AG04449 (cell line): Measurements from ENCODE around the gene TRAP1.

ENCODE experiments used
- CTCF ChIA-PET: fragments of 350-600 bp; formaldehyde crosslinking; extraction: SDS; loops from one replicate; lab custom pipeline; 2021; ENCODE audit warnings: antibody characterized with exemption; lab: Yijun Ruan, JAX
- POLR2A ChIA-PET: fragments of 400-600, 350-600 bp; formaldehyde crosslinking; extraction: SDS; loops from one replicate; lab custom pipeline; 2020; ENCODE audit warnings: antibody characterized with exemption, inconsistent platforms; lab: Yijun Ruan, JAX
- DNase-seq: peaks from one replicate; pipeline ENCODE4 v3.0.0-alpha.2; 2010; ENCODE audit warnings: low read depth, low spot score
- H3K4me3 ChIP-seq: 2 replicates; pipeline ENCODE4 v1.5.1; 2011; ENCODE audit warnings: low read depth, mild to moderate bottlenecking, control low read depth, low read length
- TF ChIP-seq, protein P1 (sequence below): IDR thresholded peaks from one replicate; pipeline ENCODE4 v1.5.1; 2011; ENCODE audit warnings: mild to moderate bottlenecking, moderate library complexity, low read length, control low read depth, inconsistent platforms; ENCODE audit not compliant: insufficient read depth; ENCODE audit errors: missing control alignments

TRAP1 gene

DNA sequence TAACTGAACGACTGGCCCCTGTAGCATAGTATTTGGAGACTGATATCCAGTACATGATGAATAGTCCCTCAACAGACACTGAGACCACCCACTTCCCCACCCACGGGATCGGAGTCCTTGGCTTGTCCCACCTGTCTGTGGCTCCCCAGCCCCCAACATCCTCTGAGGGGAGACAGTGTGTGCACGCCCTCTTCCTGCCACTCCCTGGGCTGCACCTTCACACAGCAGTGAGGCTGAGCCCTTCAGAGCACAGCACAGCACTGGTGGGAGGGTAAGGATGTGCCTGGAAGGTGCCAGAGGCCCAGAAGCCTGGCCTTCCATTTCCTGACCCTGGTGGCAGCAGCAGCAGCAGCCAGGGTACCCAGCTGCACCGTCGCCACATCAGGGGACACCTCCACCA is 51.8 kb downstream of the TRAP1 start:
- POLR2A ChIA-PET: no interaction called here
- H3K4me3 ChIP-seq: no peak overlapping the region
- TF ChIP-seq, protein P1, sequence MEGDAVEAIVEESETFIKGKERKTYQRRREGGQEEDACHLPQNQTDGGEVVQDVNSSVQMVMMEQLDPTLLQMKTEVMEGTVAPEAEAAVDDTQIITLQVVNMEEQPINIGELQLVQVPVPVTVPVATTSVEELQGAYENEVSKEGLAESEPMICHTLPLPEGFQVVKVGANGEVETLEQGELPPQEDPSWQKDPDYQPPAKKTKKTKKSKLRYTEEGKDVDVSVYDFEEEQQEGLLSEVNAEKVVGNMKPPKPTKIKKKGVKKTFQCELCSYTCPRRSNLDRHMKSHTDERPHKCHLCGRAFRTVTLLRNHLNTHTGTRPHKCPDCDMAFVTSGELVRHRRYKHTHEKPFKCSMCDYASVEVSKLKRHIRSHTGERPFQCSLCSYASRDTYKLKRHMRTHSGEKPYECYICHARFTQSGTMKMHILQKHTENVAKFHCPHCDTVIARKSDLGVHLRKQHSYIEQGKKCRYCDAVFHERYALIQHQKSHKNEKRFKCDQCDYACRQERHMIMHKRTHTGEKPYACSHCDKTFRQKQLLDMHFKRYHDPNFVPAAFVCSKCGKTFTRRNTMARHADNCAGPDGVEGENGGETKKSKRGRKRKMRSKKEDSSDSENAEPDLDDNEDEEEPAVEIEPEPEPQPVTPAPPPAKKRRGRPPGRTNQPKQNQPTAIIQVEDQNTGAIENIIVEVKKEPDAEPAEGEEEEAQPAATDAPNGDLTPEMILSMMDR: no peak
- CTCF ChIA-PET: interaction anchor here (1.3 kb wide), 1 partner anchor 10 kb away, joined by 4 read pairs; the partner anchor contains the start of gene DNASE1
- no peak for DNase-seq

DNA sequence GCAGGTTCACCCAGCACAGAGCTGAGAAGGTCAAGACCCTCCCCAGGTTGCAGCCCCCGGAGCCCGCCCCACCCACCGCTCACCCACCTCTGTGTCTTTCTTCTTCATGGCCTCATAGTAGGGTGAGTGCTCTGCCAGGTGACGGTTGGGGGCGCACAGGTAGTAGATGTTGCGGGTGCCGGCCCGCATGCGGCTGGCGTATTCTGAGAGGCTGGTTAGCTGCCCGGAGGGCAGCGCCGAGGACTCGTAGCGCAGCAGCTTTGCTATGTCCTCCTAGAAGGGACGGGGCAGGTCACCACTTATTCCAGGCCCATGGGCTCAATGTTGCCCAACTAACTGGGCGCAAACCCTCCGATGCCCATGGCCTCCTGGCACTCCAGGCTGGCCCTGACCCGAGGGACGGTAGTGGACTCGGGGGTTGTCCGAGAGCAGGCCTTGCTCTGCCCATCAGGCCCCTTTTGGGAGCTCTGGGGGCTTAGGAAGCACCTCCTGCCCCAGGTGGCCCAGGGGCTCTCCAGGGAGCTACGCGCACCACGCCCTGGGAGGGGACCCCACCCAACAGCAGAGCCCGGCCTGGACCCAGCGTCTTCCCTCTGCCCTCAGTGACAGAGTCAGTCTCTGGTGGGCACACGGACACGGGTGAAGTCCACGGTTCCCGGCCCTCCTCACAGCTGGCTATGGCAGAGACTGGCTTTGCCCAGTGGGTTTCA is 53.0 kb downstream of the TRAP1 start:
- TF ChIP-seq, protein P1: no peak
- POLR2A ChIA-PET: interaction anchor here (0.5 kb wide), 1 partner anchor 265 kb away, joined by 4 read pairs; no protein-coding TSS in a partner anchor
- CTCF ChIA-PET: interaction anchor here (0.7 to 2.1 kb wide), 4 partner anchors 9 to 159 kb away, joined by 3 to 8 read pairs (median 4); partner anchors contain the start of gene DNASE1
- H3K4me3 ChIP-seq: no peak overlapping the region
- DNase-seq: no peak

DNA sequence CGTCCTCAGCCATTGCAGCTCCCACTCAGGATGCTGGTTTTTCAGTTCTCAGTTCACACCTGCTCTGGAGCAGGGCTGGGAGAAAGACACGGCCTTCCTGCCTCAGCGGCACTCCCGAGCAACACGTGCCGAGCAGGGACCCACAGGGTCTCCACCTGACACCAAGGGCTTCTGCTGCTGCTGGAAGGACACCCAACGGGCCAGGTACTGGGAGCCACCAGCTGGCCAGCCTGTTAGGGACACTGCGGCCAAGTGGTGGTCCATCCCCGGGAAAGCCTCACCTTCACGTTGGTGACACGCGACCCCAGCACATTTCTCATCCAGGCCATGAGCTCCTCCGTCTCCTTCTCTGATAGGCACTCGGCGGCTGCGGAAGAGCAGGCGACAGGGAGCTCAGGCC is 54.7 kb downstream of the TRAP1 start:
- POLR2A ChIA-PET: no interaction called here
- H3K4me3 ChIP-seq: no peak overlapping the region
- TF ChIP-seq, protein P1: no peak
- DNase-seq: no peak
- CTCF ChIA-PET: interaction anchor here (2.1 kb wide), 2 partner anchors 9 to 28 kb away, joined by 8 to 9 read pairs; no protein-coding TSS in a partner anchor

DNA sequence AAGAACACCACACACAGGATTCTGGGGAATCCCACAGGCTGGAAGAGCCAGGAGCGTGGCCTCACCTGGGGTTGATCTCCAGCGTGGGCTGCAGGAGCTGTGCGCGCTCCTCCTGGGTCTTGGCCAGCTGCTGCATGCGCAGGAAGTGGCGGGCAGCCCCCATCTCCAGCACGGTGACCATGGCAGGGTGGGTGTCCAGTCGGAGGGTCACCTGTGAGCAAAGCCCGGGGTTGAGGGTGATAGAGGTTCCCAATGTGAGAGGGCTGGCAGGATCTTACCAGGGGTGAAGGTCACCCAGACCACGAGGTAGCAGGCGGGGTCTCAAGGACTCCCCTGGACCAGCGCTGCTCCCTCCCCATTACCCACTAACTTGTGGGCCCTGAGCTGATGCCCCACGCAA is 55.4 kb downstream of the TRAP1 start:
- ChIA-PET POLR2A (no interaction called here), CTCF (interaction anchor here (1.0 to 2.1 kb wide), 2 partner anchors 29 to 275 kb away, joined by 3 to 9 read pairs; no protein-coding TSS in a partner anchor)
- no peak overlapping the region for H3K4me3 ChIP-seq
- no peak for DNase-seq
- TF ChIP-seq, protein P1: no peak

DNA sequence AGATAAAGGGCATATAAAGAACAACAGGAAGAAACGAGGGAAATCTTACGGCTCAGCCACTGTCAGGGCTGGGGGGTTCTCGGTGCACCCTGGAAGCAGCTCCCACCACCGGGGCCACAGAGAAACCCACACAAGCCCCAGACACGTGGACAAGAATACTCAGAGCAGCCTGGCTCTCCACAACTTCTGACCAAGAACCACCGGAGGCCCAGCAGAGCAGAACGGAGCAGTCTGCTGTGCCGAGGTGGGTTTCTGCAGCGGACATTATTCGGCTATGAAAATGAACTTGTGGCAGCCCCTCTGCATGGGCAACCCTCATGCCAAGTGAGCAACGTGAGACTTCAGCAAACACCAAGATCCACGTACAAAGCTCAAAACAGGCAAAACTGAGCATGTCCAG is 56.0 kb downstream of the TRAP1 start:
- CTCF ChIA-PET: interaction anchor here (1.0 to 2.1 kb wide), 2 partner anchors 30 to 276 kb away, joined by 3 to 9 read pairs; no protein-coding TSS in a partner anchor

DNA sequence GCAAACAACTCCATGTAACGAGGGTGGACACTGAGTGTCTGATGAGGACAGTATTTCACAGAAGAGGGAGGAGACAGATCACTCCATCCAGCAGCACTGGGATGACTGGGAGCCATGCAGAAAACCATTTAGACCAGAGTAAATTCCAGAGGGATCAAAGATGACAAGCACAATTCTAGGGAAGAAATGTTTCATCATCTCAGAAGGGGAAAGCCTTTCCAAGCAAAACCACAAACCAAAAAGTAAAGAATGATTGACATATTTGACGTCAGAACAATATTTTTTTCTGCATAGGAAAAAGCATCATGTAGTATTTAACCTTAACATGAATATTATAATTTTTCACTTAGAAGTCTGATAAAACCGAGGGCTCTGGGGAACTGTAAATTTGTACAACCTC is 58.1 kb downstream of the TRAP1 start:
- no peak overlapping the region for H3K4me3 ChIP-seq
- CTCF ChIA-PET: interaction anchor here (0.8 to 1.1 kb wide), 2 partner anchors 31 to 42 kb away, joined by 3 to 5 read pairs; no protein-coding TSS in a partner anchor
- TF ChIP-seq, protein P1: no peak
- DNase-seq: no peak
- POLR2A ChIA-PET: no interaction called here

More for the DNA sequence above, 56.0 kb downstream of the TRAP1 start:
- POLR2A ChIA-PET: no interaction called here
- H3K4me3 ChIP-seq: no peak overlapping the region
- TF ChIP-seq, protein P1: no peak
- no peak for DNase-seq
